DMS 273 (cell line): Measurements from ENCODE around the gene BEST1.

Experiments used
- DNase-seq: peaks from one replicate; lab custom pipeline; 2025; ENCODE audit not compliant: unreplicated experiment; lab: John Stamatoyannopoulos, UW

The BEST1 gene

GRCh38 chr11:62012832-62013461 is 62.8 kb downstream of the BEST1 start:
- DNase-seq = no peak
